ENCODE measurements around the gene SSPN.

DNA sequence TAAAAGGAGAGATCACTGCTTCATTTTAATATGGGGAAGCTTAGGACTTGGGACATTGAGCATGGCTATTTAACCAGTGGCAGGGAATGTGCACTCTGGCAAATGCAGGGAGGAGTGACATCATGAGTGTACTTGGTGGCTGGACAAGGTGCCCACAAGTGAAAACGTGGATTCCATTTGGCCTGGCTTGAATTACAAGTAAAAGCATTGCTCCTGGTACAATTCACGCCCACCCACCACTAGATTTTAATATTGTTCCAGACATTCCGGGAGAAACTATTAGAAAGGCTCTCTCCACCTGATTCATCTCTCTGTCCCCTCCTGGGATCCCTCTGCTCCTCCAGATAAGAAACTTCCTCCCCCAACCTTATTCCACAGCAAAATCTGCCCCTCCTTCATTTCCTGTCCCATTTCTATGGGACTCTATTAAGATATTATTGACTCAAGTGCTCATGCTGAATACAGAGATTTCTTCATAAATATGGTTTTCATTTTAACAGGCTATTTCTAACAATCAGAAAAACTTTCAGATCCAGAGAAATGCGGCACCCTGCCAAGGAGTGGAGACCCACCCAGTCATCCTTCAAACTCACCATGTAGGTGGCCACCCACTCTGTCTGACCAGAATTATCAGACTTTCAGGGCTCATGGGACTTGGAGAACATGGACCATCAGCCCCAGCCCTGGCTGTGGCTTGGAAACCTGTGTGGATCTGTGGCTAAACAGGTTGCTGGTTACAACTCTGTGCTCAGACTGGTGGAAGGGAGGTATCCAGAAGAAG is 43.2 kb downstream of the SSPN start:
- no peak for TF ChIP-seq POLR2AphosphoS5 (IDR thresholded peaks at IDR 0.05; ENCODE audit: low read depth, low read length)
- TF ChIP-seq TAF1 (IDR thresholded peaks at IDR 0.05; ENCODE audit: borderline replicate concordance, low read depth, low read length), result no peak
- no peak for TF ChIP-seq POLR2A (IDR thresholded peaks at IDR 0.05; ENCODE audit: low read depth, low read length)

All from GM12892 (cell line).